NCI-H510A treated with DMSO at 0.1 percent for 48 hours (cell line): ENCODE measurements around the gene BEND6.
"Not testable (repeated sequence)": the region's sequence is repeated elsewhere in the genome, so short reads cannot be mapped to it uniquely, and the experiment has no call there.

Experiments
- DNase-seq: peaks from one replicate; lab custom pipeline; 2025; lab: John Stamatoyannopoulos, UW

BEND6 gene

DNA sequence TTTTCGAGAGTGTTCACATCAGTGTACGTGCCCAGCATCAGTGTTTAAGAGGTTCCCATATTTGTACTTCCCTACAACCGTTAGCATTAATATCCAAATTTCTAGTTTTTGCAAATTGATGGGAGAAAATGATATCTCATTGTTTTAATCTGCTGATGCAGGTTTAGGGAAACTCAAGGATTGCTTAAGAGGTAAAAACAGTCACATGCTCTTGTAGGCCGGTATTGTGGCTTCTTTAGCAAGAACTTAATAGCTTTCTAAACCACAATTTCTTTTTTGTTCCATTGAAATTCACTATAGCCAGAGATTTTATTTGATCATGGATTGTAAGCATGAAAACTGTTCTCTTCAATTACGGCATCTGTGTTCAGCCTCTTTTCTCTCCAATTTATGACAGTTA is 29.5 kb downstream of the BEND6 start:
- no peak for DNase-seq

DNA sequence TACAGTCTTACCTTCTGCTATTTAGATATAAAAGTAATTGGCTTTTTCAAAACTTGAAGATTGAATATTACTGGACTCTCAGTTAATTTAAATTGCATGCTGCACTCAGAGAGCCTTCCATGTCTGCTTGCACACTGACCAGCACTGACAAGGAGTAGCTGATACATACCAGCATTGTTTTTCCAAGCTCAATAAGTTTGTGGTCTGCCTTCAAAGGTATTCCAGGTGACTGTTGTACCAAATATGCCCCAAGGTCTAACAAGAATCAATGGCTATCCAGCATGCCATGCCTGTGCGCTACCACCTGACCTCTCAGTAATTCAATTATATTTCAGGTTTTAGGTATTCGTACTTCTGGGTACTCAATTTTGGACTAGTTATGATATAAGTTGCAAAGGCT is 30.0 kb downstream of the BEND6 start:
- DNase-seq, result no peak

DNA sequence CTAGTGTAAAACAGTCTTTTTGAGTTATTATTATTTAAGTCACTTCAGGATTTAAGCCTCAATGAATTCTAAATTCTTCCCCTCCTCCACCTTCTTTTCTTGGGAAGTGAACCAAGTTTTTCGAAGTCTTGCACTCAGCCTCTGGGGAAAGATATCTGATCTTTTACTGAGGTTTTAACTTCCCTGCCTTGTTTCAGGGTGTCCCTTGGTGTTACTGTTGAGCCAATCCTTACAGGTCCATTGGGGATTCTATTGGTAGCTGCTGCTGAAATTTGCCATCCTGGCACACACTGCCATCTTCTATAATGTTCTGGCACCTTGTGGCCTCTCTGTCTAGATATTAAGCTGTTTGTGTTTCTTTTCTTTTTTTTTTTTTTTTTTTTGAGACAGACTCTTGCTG is 31.7 kb downstream of the BEND6 start:
- no peak for DNase-seq

GRCh38 chr6:56988145-56988544 is 33.2 kb downstream of the BEND6 start:
- DNase-seq, result no peak

- DNase-seq, result no peak
These were observed 37.1 kb downstream of the BEND6 start for GRCh38 chr6:56992036-56992435.

DNA sequence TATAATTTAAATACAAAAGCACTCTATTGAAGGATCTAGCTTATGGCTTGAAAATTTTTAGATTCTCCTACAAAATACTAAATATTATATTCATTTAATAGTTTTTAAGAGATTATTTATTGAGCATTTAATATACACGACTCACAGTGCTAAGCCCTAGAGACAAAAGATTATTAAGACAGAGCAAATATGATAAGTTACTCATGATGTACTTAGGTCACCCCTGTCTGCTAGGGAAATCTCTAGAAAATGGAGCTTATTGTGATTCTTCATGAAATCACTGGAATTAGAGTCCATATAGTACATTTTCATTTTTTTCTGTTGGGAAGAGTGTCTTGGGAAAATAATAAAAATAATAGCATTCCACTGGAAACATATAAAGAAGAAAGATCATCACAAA is 37.8 kb downstream of the BEND6 start:
- DNase-seq, result no peak

DNA sequence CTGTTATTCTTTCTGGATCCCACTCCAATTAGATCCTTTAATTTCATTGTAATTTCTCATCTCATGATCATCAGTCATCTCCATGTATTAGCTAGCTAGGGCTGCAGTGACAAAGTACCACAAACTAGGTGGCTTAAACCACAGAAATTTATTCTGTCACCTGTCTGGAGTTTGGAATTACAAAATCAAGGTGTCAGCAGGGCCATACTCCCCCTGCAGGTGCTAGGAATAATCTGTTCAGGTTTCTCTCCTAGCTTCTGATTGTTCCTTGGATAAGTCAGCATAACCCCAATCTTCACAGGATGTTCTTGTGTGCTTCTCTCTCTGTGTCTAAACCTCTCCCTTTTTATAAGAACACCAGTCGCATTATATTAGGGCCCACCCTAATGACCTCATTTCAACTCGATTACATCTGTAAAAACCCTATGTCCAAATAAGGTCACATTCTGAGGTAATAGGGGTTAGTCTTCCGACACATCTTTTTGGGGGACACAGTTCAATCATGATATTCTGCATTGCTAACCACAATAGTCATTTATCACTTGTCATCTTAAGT is 40.5 kb downstream of the BEND6 start:
- DNase-seq, result no peak

DNA sequence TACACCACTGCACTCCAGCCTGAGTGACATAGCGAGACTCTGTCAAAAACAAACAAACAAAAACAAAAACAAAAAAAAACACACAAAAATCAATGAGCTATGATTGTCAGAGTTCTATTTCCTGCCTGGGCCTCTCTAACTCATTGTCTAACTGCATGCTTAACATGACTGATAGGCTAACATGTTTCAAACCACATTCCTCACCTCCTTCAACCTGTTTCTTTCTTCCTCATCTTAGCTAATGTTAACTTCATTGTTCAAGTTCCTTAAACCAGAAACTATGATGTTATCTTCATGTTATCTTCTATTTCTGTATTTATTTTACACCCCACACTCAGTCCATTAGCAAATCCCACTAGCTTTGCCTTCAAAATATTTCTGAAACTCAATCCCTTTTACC is 41.5 kb downstream of the BEND6 start:
- DNase-seq, result no peak

DNA sequence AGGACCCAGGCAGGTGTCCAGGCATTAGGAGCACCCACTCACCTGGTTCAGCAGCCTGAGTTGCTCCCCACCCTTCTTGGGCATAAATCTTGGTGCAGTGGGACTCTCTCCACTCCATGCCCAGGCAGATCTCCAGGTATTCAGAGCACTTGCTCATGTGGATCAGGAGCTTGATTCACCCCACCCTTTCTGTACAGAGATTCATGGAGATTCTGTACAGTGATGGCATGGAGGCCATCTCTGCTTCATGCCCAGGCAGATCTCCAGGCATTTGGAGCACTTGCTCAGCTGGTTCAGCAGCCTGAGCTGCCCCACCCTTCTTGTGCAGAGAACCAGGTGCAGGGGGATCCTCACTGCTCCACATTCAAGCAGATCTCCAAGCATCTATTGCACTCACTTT is 44.1 kb downstream of the BEND6 start:
- no peak for DNase-seq

GRCh38 chr6:56999748-57000147 is 44.8 kb downstream of the BEND6 start:
- not testable (repeated sequence) for DNase-seq

DNA sequence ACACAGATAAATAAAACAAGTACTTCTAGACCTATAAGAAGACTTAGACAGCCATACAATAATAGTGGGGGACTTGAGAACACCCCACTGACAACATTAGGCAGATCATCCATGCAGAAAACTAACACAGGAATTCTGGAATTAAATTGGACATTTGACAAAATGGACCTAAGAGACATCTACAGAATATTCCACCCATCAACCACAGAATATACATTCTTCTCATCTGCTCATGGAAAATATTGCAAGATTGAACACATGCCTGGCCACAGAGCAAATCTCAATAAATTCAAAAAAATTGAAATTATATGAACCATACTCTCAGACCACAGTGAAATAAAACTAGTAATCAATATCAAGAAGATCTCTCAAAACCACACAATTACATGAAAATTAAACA is 47.3 kb downstream of the BEND6 start:
- DNase-seq, result no peak

DNA sequence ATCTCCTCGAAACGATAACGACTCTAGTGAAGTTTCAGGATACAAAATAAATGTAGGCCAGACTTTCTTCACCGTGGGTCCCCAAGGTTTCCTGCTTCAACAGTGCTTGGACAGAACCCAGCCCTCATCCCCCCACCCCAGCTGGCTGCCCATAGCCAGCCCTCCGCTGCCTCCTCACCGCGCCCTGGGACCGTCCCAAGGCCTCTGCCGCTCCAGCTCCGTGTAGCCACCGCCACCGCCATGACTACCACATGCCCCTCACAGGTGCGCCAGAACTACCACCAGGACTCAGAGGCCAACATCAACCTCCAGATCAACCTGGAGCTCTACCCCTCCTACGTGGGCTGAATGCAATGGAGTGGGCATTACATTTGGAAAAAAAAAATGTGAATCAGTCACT is 49.4 kb downstream of the BEND6 start:
- DNase-seq, result no peak

GRCh38 chr6:57006101-57006500 is 51.2 kb downstream of the BEND6 start:
- DNase-seq, result no peak

- not testable (repeated sequence) for DNase-seq
These were observed 53.2 kb downstream of the BEND6 start for GRCh38 chr6:57008069-57008468.

DNA sequence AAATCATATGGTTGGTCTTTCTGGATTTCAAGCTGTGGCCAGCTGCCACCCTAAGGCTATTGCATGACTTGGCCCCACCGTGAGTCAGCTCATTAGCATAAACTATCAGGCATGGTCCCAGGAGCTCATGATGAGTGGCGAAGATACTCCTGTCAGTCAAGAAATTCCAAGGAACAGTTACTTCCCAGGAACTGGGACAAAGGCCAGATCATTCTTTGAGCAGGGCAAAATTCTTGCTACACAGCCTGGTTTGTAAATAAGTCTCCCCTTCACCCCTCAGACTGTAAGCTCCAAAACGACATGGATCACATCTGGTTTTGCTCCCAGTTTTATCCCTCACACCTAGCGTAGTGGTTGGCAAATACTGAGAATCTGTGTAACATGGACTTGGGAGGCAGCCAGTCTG is 58.6 kb downstream of the BEND6 start:
- DNase-seq, result no peak

DNA sequence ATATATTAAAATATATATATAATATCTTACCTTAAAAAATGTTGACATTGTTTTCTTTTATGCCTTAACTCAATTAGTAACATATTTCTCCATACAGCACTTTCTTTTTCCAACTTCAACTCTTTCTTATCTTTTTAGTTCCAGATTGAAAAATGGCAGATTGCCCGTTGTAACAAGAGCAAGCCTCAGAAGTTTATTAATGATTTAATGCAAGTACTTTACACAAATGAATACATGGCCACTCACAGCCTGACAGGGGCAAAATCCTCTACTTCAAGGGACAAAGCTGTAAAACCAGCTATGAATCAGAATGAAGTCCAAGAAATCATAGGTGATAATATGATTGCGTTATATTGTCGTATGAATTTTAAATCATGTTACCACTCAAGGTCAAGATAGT is 62.2 kb downstream of the BEND6 start:
- DNase-seq, result no peak

GRCh38 chr6:57017841-57018240 is 62.9 kb downstream of the BEND6 start:
- no peak for DNase-seq

- no peak for DNase-seq
These were observed 64.5 kb downstream of the BEND6 start for GRCh38 chr6:57019434-57019833.

GRCh38 chr6:57021086-57021720 is 66.3 kb downstream of the BEND6 start:
- DNase-seq, result peak; percentile 85

GRCh38 chr6:57024321-57024720 is 69.4 kb downstream of the BEND6 start:
- no peak for DNase-seq

DNA sequence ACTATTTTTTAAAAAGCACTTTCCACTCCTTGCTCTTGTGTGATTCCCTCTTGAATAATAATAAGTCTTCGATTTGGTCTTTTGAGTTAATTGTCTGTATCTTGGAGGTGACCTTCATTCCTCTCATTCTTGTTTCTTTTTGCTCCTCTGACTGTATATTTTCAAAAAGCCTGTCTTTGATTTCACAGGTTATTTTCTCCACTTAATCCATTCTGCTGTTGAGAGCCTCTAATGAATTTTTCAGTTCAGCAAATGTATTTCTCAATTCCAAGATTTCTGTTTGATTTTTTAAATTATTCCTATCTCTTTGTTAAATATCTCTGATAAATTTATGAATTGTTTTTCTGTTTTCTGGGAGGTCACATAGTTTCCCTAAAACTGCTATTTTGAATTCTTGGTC is 69.9 kb downstream of the BEND6 start:
- DNase-seq, result no peak

DNA sequence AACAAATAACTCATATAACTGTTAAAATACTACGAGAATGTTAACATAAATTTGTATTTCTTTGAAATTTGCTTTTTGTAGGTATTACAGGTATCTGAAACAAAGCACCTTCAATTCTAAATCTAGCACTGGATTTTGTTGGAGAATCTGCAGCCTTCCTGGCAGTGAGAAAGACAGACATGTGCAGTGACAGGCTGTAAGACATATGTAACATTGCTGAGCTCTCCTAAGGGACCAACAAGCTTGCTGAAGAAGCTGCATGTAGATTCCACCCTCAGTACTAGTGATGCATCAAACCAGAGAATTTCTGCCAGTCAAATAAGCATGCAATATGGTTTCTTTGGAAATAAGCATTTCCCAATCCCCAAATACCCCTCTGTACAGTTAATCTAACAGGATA is 71.1 kb downstream of the BEND6 start:
- DNase-seq, result no peak

DNA sequence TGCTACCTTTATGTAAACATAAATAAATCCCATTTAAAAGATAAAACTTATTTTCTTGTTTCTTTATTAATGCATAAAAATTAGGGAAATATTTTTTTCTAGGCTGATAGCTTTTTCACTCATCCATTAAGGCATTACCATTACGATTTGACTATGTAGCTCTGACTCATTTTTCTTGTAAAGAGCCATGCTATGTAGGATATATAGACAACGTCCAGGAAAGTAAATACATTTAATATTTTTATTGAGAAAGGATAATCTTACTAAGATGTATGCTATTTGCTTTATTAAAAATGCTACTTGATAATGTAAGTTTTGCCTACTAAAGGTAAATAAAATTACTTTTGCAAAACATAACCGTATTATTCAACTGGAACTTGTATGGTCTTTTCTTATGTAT is 72.4 kb downstream of the BEND6 start:
- no peak for DNase-seq

GRCh38 chr6:57029213-57029612 is 74.3 kb downstream of the BEND6 start:
- DNase-seq, result no peak
